GM19397 (cell line): Measurements from ENCODE around the gene TENT4A.
A peak's percentile ranks its signal among the peaks of the same experiment; 100 is the strongest.

Source experiments
- ATAC-seq: cut with Tn5 transposase; IDR thresholded peaks from one replicate; pipeline ENCODE4 v1.9.1; 2021; ENCODE audit warnings: mild to moderate bottlenecking, moderate library complexity; ENCODE audit not compliant: unreplicated experiment

The TENT4A gene

GRCh38 chr5:6750142-6750840, 37.1 kb downstream of the TENT4A start:
- no peak for ATAC-seq

DNA sequence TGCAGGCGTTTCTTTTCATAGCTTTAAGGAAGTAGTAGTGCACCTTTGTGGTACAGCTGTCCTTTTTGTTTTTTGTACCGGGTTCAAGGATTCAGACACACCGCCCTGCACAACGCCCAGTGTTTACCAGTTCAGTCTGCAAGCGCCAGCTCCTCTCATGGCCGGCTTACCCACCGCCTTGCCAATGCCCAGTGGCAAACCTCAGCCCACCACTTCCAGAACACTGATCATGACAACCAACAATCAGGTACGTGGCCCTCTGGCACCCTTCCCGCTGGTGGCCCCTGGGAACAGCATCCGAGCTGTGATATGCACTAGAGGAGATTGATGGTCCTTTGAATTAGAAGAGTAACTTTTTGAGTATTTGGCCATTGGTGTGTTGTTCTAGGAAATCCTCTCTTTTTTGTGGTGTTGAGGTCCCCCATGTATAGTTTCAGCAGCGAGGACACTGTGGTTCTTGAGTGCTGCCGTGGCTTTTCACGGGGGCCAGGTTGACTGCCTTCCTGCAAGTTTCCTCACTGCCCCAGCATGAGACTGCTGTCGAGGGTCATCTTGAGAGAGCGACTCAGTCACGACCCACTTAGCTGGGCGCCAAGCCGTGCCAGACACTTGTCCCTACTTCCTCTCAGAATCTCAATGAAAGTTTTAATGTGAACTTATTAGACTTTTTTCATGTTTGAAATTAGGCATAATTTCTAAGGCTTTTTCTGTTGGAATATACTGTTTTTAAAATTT, 37.9 kb downstream of the TENT4A start:
- ATAC-seq = no peak

GRCh38 chr5:6752236-6752635, 39.0 kb downstream of the TENT4A start:
- no peak for ATAC-seq

- no peak for ATAC-seq
Observed at GRCh38 chr5:6752782-6753181, 39.5 kb downstream of the TENT4A start.

DNA sequence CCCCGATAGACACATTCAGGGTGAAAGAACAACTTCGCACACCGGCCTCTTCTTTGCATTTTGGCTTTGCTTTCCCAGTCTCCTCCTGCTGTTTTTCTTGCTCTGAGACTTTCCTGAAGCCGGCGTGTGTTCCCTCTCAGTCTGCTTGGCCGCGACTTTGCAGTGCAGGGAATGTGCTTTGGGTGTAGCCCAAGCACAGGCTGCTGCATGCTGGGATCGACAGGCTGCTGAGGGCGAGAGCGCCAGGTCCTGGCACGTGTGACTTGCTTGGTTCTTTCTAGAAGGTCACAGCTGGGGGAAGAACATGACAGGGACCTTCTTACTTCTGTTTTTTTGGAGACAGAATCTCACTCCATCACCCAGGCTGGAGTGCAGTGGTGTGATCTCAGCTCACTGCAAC, 40.6 kb downstream of the TENT4A start:
- no peak for ATAC-seq

GRCh38 chr5:6754766-6755165, 41.5 kb downstream of the TENT4A start:
- no peak for ATAC-seq

GRCh38 chr5:6755519-6755918, 42.3 kb downstream of the TENT4A start:
- no peak for ATAC-seq

DNA sequence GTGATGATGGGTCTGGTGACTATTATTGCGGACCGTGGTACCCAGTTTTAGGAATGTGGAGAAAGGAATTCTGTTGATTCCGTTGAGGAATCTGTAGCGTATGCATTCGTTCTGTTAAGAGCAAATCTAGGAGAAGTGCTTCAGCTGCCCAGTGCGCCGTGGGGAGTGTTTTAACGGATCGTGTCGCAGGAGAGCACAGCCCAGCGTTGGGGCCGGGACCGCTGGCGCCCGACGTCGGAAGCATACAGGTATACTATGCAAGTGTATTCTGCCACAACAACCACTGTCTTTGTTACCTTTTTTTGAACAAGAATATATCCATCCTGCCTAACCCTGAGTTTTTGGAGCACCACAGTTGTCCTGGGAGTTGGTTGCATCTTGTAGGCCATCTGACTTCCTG, 42.7 kb downstream of the TENT4A start:
- ATAC-seq = no peak

GRCh38 chr5:6757414-6757969, 44.3 kb downstream of the TENT4A start:
- ATAC-seq = no peak

DNA sequence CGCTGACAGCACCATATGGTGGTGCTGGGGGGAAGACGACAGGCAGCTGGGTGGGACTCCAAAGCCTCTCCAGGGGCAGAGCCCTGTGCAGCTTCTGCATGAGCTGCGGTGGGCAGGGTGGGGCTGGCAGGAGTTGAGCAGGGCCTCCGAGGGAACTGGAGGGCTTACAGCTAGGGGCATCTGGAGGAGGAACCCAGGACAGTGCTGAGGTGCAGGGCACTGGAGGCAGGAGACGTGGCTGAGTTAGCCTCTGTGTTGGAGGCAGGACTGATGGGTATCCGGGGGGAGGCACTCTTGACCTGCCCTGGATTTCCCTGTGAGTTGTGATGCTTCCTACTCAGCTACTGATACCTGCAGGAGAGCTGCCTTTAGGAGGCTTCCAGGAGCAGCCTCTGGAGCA, 45.0 kb downstream of the TENT4A start:
- no peak for ATAC-seq

DNA sequence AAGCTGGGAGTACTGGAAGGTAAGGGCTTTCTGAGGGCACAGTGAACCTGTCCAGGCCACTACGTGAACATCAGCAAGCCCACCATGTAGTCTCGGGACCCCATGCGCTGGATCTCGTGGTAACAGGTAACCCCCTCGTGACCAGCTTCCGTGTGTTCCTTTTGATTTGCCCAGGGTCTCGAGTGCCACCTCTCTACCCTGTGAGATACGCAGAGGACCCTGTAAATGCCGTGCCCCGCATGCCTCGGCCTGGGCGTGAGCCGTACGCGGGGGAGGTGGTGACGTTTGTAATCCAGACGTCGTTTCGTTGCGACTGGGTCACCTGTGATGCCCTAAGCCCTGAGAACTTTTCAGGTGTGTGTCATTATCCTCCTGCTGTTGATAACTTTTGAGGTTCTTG, 45.5 kb downstream of the TENT4A start:
- no peak for ATAC-seq

- no peak for ATAC-seq
Observed at GRCh38 chr5:6759401-6759800, 46.2 kb downstream of the TENT4A start.

- ATAC-seq = no peak
Observed at GRCh38 chr5:6759983-6760382, 46.8 kb downstream of the TENT4A start.

GRCh38 chr5:6760686-6761085, 47.5 kb downstream of the TENT4A start:
- ATAC-seq = no peak

DNA sequence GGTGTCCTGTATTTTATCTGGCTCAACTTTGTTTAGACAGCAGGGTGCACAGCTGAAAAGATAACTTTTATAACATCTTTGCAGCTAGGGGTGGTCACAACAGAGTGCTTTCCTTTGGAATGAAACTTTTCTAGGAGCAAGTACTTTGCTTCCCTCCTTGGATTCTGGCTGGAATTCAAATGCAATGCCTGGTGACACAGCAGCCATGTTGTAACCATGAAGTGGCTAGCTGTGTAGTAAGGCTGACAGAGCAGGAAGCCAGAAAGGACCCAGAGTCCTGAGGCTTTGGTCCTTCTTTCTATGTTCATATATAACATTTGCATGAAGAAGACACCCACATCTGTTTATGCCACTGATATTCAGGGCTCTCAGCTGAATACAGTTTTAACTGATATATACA, 48.1 kb downstream of the TENT4A start:
- ATAC-seq = no peak

DNA sequence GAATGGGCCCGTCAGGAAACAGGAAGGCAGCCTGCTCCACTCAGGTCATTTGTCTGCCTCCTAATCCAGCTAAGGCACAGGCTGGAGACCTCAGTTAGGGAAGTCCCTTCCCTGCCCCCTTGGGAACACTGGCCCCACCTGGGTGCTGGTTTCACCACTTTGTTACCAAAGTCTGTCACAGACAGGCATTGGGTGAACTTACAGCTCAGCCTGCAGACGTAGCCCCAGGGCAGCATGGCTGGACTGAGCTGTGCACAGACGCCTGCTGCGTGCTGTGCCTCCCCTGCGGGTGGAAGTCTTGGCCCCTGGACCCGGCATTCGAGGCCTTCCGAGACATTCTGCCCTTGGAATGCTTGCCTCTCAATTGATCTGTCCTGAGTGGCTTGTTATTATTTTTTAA, 48.9 kb downstream of the TENT4A start:
- no peak for ATAC-seq

DNA sequence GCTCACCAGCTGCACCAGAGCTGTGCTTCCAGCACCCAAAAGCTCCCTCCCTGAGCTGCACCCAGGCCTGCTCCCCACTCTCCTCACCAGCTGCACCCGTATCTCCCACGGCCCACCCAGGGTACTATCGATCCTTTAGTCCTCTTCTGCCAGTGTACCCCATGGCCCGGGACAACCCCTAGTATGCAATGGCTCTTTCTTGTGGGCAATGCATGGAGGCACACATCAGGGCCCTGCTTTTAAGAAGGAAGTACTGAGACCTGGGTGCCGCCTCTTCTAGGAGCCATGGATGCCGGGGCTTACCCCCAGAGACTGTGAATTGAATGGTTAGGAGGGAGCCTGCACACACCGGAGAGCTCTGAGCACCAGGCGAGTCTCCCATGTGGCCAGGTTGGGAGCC, 49.5 kb downstream of the TENT4A start:
- no peak for ATAC-seq

- ATAC-seq = no peak
Observed at GRCh38 chr5:6763191-6763590, 50.0 kb downstream of the TENT4A start.

DNA sequence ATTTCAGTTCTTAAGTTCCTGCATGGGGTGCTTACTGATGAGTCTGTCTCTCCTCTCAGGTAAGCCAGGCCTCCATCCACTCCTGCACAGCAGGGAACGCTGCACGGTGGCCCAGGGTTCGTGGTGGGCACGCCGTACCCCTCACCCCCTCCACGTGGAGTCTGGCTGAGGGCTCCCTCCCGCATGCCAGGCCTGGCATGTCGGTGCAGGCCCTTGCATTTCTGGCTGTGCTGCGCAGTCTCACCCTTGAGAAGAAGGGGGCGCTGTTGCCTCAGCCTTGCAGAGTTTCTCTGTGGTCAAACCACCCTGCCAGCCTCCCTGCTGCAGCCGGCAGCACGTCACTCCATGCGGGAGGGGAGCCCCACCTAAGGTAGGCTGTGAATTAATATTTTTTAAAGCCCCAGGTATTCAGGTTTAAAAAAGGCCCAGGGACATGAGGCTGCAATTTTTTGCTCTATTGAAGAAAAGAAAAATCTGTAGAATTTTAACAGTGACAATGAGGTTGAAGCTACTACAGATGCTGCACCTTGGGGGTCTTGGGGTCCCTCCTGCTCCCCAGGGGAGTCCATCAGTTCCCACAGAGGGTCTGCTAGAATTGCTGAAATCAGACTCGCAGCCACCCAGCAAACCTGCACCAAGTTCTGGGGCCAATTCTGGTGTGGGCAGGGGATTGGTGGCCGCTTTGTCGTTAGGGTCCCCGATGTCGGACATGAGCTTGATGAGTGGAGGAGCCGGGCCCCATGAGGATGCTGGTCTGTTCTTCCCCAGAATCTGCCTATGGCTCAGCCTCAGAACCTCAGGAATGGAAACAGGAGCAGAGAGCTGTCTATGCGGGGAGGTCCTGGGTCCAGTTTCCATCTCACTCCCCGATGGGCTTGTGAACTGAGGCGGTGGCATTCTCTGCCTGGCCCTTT, 52.6 kb downstream of the TENT4A start:
- ATAC-seq = peak; percentile 64

GRCh38 chr5:6766604-6767093, 53.4 kb downstream of the TENT4A start:
- ATAC-seq = no peak

- ATAC-seq = no peak
Observed at GRCh38 chr5:6767481-6768063, 54.3 kb downstream of the TENT4A start.
